ENCODE measurements around the gene SDK2. TPM values are rescaled to one million over a fixed set of nuclear protein-coding genes. Genes with fewer than 3 reads are reported as not detected.

SDK2 gene
- total and polyA plus RNA-seq, 9 of the 15 experiments (the other 6 are each of a cell fraction or from before 2014, with no cell fraction given), result 0.04 TPM; not detected in 8

DNA sequence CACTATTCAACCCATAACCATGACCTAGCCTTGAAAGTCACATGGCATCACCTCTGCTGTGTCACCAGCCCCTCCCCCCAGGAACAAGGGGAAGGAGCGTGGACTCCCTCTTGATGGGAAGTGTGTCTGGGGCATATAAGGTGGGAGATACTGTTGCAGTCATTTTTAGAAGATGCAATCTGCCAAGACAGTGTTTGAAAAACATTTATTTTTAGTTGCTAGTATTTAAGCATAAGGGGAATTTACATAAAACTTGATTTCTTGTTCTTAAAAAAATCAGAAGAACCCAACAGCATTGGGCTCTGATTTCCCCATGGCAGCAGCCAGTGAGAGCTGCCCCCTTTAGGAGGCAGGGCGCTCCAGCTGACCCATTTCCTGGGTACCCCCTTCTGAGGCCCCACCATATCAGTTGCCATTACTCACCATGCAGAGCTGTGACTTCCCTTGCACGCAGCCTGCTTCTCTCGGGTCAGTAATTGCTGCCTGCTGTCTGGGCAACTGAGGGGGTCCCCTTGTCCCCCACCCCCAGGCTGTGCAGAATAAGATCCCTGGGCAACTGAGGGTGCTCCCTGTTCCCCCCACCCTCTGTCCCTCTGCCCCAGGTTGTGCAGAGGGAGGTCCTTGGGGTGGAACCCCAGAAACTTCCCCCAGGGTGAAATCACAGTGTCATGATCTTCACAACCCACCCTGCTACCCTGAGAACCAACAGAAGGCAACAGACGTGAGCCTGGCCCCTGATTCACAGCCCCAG, 320.7 kb downstream of the SDK2 start:
- WGBS (ENCODE audit: insufficient coverage, low coverage, missing lambda C conversion rate), result 17% methylated on average over 4 of the region's 5 CpGs
- CTCF ChIA-PET (ENCODE audit: low intra/inter-chr PET ratio), result interaction anchor here (1.6 kb wide), 1 partner anchor 12 kb away, joined by 3 read pairs; no protein-coding TSS in a partner anchor
- no peaks in the 10 kb centered on the region for H4K20me1 ChIP-seq (replicated peaks; ENCODE audit: control insufficient read depth, insufficient read depth, low read length)

More for the DNA sequence above, 320.7 kb downstream of the SDK2 start:
- H3K4me3 ChIP-seq, result no peak overlapping the region
- 0 out of 2 replicates have a peak overlapping the region, but pooled peaks have one; percentile 3 for H3K4me2 ChIP-seq (ENCODE audit: insufficient read depth, low read length)
- no peaks in the 10 kb centered on the region for H3K9me3 ChIP-seq (replicated peaks; ENCODE audit: control insufficient read depth, insufficient read depth, low read depth, low read length)
- no TSS peak for BruUV-seq (replicated peaks)
- 0 out of 4 replicates have a peak overlapping the region, but pooled peaks of 1 of the 2 experiments have one; percentile 35 for H3K9ac ChIP-seq (ENCODE audit: insufficient read depth in 1 of 2, low read depth in 2 of 2, low read length in 2 of 2)
- peaks cover 9 to 12% of the 10 kb centered on the region in 2 experiments; a peak in 4 of 5 replicates for H3K4me1 ChIP-seq (replicated peaks in 1 of 2; ENCODE audit: control insufficient read depth in 2 of 2, insufficient read depth in 2 of 2, low read length in 2 of 2)
- no peaks in the 10 kb centered on the region for H3K36me3 ChIP-seq (ENCODE audit: control insufficient read depth, insufficient read depth, low read length)
- no peak overlapping the region for H3K27ac ChIP-seq (ENCODE audit: extremely low read depth, low read depth, low read length)
- TF ChIP-seq NFE2 (IDR thresholded peaks at IDR 0.05; ENCODE audit: low read depth) (peak; percentile 22; the same call in 1 of the 2 replicates), RAD51 (IDR thresholded peaks at IDR 0.05; ENCODE audit: borderline replicate concordance, low read depth) (peak; percentile 36; the same call in 1 of the 2 replicates)
- TF ChIP-seq, protein P1, sequence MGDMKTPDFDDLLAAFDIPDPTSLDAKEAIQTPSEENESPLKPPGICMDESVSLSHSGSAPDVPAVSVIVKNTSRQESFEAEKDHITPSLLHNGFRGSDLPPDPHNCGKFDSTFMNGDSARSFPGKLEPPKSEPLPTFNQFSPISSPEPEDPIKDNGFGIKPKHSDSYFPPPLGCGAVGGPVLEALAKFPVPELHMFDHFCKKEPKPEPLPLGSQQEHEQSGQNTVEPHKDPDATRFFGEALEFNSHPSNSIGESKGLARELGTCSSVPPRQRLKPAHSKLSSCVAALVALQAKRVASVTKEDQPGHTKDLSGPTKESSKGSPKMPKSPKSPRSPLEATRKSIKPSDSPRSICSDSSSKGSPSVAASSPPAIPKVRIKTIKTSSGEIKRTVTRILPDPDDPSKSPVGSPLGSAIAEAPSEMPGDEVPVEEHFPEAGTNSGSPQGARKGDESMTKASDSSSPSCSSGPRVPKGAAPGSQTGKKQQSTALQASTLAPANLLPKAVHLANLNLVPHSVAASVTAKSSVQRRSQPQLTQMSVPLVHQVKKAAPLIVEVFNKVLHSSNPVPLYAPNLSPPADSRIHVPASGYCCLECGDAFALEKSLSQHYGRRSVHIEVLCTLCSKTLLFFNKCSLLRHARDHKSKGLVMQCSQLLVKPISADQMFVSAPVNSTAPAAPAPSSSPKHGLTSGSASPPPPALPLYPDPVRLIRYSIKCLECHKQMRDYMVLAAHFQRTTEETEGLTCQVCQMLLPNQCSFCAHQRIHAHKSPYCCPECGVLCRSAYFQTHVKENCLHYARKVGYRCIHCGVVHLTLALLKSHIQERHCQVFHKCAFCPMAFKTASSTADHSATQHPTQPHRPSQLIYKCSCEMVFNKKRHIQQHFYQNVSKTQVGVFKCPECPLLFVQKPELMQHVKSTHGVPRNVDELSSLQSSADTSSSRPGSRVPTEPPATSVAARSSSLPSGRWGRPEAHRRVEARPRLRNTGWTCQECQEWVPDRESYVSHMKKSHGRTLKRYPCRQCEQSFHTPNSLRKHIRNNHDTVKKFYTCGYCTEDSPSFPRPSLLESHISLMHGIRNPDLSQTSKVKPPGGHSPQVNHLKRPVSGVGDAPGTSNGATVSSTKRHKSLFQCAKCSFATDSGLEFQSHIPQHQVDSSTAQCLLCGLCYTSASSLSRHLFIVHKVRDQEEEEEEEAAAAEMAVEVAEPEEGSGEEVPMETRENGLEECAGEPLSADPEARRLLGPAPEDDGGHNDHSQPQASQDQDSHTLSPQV (IDR thresholded peaks at IDR 0.05), result no peak
- TF ChIP-seq, protein P2, sequence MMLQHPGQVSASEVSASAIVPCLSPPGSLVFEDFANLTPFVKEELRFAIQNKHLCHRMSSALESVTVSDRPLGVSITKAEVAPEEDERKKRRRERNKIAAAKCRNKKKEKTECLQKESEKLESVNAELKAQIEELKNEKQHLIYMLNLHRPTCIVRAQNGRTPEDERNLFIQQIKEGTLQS (IDR thresholded peaks at IDR 0.05), result 0 out of 2 replicates have a peak, but pooled peaks have one; percentile 9
- TF ChIP-seq, protein P2 (CRISPR knock-in tag; conservative IDR thresholded peaks at IDR 0.05), result no peak
- DNase-seq (ENCODE audit: extremely low read depth in 1 of 4, low spot score in 3 of 4), result peak in 1 of 4 experiments; percentile 31
- POLR2A ChIA-PET, result interaction anchor here (0.9 to 2.2 kb wide), 2 partner anchors 11 to 13 kb away, joined by 6 to 8 read pairs; partner anchors contain the start of gene CDC42EP4
- H3K79me2 ChIP-seq (ENCODE audit: control insufficient read depth, insufficient read depth, low read length), result no peaks in the 10 kb centered on the region
- H3K27me3 ChIP-seq (ENCODE audit: control insufficient read depth in 2 of 2, insufficient read depth in 2 of 2, low read length in 2 of 2), result peaks cover 0 to 11% of the 10 kb centered on the region in 2 experiments; a peak in 1 of 5 replicates
- intact Hi-C loops (cut with micrococcal nuclease), result no loop called here
- 0 out of 3 replicates have a peak, but pooled peaks have one; percentile 29 for ATAC-seq
- peak overlapping the region; percentile 15; the same call in 1 of the 2 replicates for H2AFZ ChIP-seq (ENCODE audit: low read depth, low read length)
- no peak for FAIRE-seq
- H3K9me1 ChIP-seq (ENCODE audit: control insufficient read depth, insufficient read depth, low read length), result no peaks in the 10 kb centered on the region
- in situ Hi-C loops (cut with MboI), result no loop called here

Measured in K562 (cell line).